OCI-LY7 (cell line): ENCODE measurements around the gene DCC. TPM values are rescaled to one million over a fixed set of nuclear protein-coding genes. Genes with fewer than 3 reads are reported as not detected.
A peak's percentile ranks its signal among the peaks of the same experiment; 100 is the strongest.

Experiments used
- BruUV-seq: library from RNA; stranded (reverse); fragments of 400-500 nt; replicated peaks from 2 replicates; lab custom pipeline; 2021; lab: Mats Ljungman, UMichigan
- CTCF ChIA-PET: fragments of 300-600 bp; sonication (Branson Sonifier 250); formaldehyde crosslinking; loops from one replicate; lab custom pipeline; 2022; ENCODE audit warnings: antibody characterized with exemption; ENCODE audit not compliant: unreplicated experiment; lab: Charles Lee
- POLR2A ChIA-PET: fragments of 300-600 bp; sonication (Branson Sonifier 250); formaldehyde crosslinking; loops from one replicate; lab custom pipeline; 2022; ENCODE audit warnings: antibody characterized with exemption; lab: Charles Lee
- DNase-seq: peaks from one replicate; pipeline ENCODE4 v3.0.0-alpha.2; 2015; ENCODE audit warnings: low spot score
- H2AFZ ChIP-seq: fragments of 200-600 bp; sonication (generic), shearing (Covaris generic); 2 replicates; pipeline ENCODE4 v1.6.1; 2014; ENCODE audit warnings: mild to moderate bottlenecking, antibody characterized with exemption, low read length, moderate library complexity
- H3K27ac ChIP-seq: fragments of 200-600 bp; sonication (generic); 2 replicates; pipeline ENCODE4 v1.5.1; 2014; ENCODE audit warnings: mixed run types, low read depth, mild to moderate bottlenecking, moderate library complexity, low read length, inconsistent platforms; ENCODE audit not compliant: poor library complexity, severe bottlenecking
- H3K36me3 ChIP-seq: fragments of 200-600 bp; sonication (generic); 2 replicates; pipeline ENCODE4 v1.6.1; 2014; ENCODE audit warnings: mild to moderate bottlenecking, antibody characterized with exemption, low read length, moderate library complexity, mixed read lengths; ENCODE audit not compliant: insufficient read depth
- H3K4me1 ChIP-seq: fragments of 200-600 bp; sonication (generic); 2 replicates; pipeline ENCODE4 v1.5.1; 2014; ENCODE audit warnings: mild to moderate bottlenecking, low read length; ENCODE audit not compliant: insufficient read depth, poor library complexity, severe bottlenecking
- H3K4me2 ChIP-seq: fragments of 200-600 bp; sonication (generic); 2 replicates; pipeline ENCODE4 v1.6.1; 2014; ENCODE audit warnings: mild to moderate bottlenecking, low read length
- H3K4me3 ChIP-seq: fragments of 200-600 bp; sonication (generic); 2 replicates; pipeline ENCODE4 v1.5.1; 2014; ENCODE audit warnings: mild to moderate bottlenecking, low read depth, low read length; ENCODE audit not compliant: poor library complexity, severe bottlenecking
- H3K79me2 ChIP-seq: fragments of 200-600 bp; sonication (generic); 2 replicates; pipeline ENCODE4 v1.6.1; 2016; ENCODE audit warnings: low read depth, mild to moderate bottlenecking, low read length, moderate library complexity, mixed read lengths; ENCODE audit not compliant: insufficient read depth
- H3K9me2 ChIP-seq: fragments of 200-600 bp; sonication (generic); 2 replicates; pipeline ENCODE4 v1.6.1; 2016; ENCODE audit warnings: mild to moderate bottlenecking, low read length, mixed read lengths; ENCODE audit not compliant: insufficient read depth
- H3K9me3 ChIP-seq: fragments of 200-600 bp; sonication (generic); 2 replicates; pipeline ENCODE4 v1.6.1; 2014; ENCODE audit warnings: mild to moderate bottlenecking, mixed run types, low read length, mixed read lengths
- H4K20me1 ChIP-seq: fragments of 200-600 bp; sonication (generic); 2 replicates; pipeline ENCODE4 v1.6.1; 2014; ENCODE audit warnings: mild to moderate bottlenecking, antibody characterized with exemption, low read length, moderate library complexity, mixed read lengths; ENCODE audit not compliant: insufficient read depth
- EZH2phosphoT487 ChIP-seq: fragments of 200-600 bp; sonication (generic); IDR thresholded peaks from 2 replicates; pipeline ENCODE4 v1.6.1; 2018; ENCODE audit warnings: low read depth, borderline replicate concordance, mild to moderate bottlenecking, mixed run types, antibody characterized with exemption, low read length, moderate library complexity, mixed read lengths
- intact Hi-C: fragments of 100-400 bp; cut with micrococcal nuclease; formaldehyde crosslinking; loops from one replicate; pipeline ENCODE4 v1.10.0; 2022; ENCODE audit not compliant: unreplicated experiment
- total RNA-seq, 2 experiments: library from RNA; depleted of rRNA in 1 of 2; stranded (reverse); fragments of >200 nt in 1 of 2; shearing (Covaris generic) in 1 of 2; gene quantifications; 2 replicates each; pipeline ENCODE4 v1.2.3, GENCODE V29; 2014 to 2022
- TF ChIP-seq, protein P1 (sequence below): fragments of 200-600 bp; sonication (generic); conservative IDR thresholded peaks from 2 replicates; pipeline ENCODE4 v1.5.1; 2014; ENCODE audit warnings: mild to moderate bottlenecking, antibody characterized with exemption, low read length, moderate library complexity, mixed read lengths

Gene DCC
- total RNA-seq, 2 experiments from 2014 or later: not detected

DNA sequence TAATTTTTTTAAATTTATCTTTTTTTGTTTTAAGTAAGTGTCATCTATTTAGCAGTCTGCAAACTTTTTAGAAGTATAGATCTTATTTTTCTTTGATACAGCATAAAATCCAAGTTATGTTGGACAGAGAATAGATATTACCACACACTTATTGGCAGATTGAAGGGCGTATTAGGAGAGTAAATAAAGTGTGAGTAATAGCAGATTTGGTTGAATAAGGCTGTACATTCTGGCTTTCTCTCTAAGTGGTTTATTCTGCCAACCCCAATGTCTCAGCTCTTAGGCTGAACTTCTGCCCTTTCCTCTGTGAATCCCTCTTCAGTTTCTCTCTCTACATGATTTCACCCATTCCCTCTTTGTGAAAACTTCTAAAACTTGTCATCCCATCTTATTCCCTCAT is 651.2 kb downstream of the DCC start:
- CTCF ChIA-PET: no interaction called here
- no peaks in the 10 kb centered on the region for H3K36me3 ChIP-seq
- no peak for DNase-seq
- H2AFZ ChIP-seq: no peak overlapping the region
- H3K4me2 ChIP-seq: no peak overlapping the region
- POLR2A ChIA-PET: no interaction called here
- intact Hi-C loops: no loop called here
- TF ChIP-seq EZH2phosphoT487: no peak
- TF ChIP-seq, protein P1, sequence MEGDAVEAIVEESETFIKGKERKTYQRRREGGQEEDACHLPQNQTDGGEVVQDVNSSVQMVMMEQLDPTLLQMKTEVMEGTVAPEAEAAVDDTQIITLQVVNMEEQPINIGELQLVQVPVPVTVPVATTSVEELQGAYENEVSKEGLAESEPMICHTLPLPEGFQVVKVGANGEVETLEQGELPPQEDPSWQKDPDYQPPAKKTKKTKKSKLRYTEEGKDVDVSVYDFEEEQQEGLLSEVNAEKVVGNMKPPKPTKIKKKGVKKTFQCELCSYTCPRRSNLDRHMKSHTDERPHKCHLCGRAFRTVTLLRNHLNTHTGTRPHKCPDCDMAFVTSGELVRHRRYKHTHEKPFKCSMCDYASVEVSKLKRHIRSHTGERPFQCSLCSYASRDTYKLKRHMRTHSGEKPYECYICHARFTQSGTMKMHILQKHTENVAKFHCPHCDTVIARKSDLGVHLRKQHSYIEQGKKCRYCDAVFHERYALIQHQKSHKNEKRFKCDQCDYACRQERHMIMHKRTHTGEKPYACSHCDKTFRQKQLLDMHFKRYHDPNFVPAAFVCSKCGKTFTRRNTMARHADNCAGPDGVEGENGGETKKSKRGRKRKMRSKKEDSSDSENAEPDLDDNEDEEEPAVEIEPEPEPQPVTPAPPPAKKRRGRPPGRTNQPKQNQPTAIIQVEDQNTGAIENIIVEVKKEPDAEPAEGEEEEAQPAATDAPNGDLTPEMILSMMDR: no peak
- H3K27ac ChIP-seq: no peak overlapping the region
- no peaks in the 10 kb centered on the region for H3K9me3 ChIP-seq
- no peaks in the 10 kb centered on the region for H4K20me1 ChIP-seq
- no peaks in the 10 kb centered on the region for H3K79me2 ChIP-seq
- H3K4me1 ChIP-seq: no peaks in the 10 kb centered on the region
- no peaks in the 10 kb centered on the region for H3K9me2 ChIP-seq
- H3K4me3 ChIP-seq: no peak overlapping the region
- no TSS peak for BruUV-seq

DNA sequence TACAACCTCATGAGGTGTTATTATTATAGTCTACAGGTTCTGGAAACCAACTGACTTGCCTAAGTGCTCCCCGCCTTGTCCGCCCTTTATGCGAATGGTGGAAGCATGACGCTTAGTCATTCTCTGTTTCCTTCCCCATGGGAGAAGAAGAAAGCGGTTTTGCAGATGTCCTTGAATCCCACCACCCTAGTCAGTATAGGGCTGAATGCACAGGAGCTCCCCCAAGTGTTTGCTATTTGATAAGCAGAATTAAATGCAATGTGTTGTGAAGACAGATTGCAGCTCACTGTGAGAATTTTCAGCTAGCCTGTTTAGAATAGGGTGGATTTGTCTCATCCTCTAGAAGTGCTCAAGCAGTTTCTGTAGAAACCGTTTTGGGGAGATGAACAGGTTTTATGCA is 652.0 kb downstream of the DCC start:
- POLR2A ChIA-PET: no interaction called here
- Histone ChIP-seq H3K79me2 (no peaks in the 10 kb centered on the region), H2AFZ (no peak overlapping the region), H3K9me2 (no peaks in the 10 kb centered on the region), H3K9me3 (no peaks in the 10 kb centered on the region), H3K27ac (no peak overlapping the region), H3K4me2 (no peak overlapping the region), H4K20me1 (no peaks in the 10 kb centered on the region), H3K36me3 (no peaks in the 10 kb centered on the region), H3K4me1 (no peaks in the 10 kb centered on the region), H3K4me3 (no peak overlapping the region)
- intact Hi-C loops: no loop called here
- no TSS peak for BruUV-seq
- TF ChIP-seq, protein P1: peak; percentile 38
- TF ChIP-seq EZH2phosphoT487: no peak
- no peak for DNase-seq
- CTCF ChIA-PET: no interaction called here

DNA sequence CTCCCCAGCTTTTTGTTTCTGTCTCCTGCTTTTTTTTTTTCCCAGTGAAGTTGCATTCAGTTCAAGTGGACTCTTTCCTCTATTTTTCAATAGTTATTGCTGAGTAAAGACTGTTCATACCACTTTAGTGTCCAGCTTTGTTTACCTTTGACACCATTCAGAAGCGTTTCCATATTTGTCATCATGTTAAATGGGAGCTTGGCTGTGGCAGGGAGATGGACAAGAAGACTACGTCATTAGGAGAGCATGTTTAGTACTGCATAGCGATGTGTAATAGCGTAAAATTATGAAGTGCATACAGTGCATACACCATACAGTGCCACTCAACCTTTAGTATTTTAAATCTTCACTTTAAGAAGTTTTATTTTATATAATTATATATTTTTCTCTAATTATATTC is 655.9 kb downstream of the DCC start:
- DNase-seq: no peak
- CTCF ChIA-PET: no interaction called here
- H3K9me2 ChIP-seq: no peaks in the 10 kb centered on the region
- no peak overlapping the region for H3K4me3 ChIP-seq
- no TSS peak for BruUV-seq
- no peaks in the 10 kb centered on the region for H4K20me1 ChIP-seq
- no peaks in the 10 kb centered on the region for H3K36me3 ChIP-seq
- H3K27ac ChIP-seq: no peak overlapping the region
- H2AFZ ChIP-seq: no peak overlapping the region
- no peaks in the 10 kb centered on the region for H3K79me2 ChIP-seq
- intact Hi-C loops: no loop called here
- TF ChIP-seq, protein P1: no peak
- TF ChIP-seq EZH2phosphoT487: no peak
- H3K9me3 ChIP-seq: no peaks in the 10 kb centered on the region
- H3K4me1 ChIP-seq: no peaks in the 10 kb centered on the region
- no peak overlapping the region for H3K4me2 ChIP-seq
- POLR2A ChIA-PET: interaction anchor here (1.6 kb wide), 1 partner anchor 20 kb away, joined by 4 read pairs; no protein-coding TSS in a partner anchor
